Stimulated activated CD4-positive, alpha-beta T cell treated with anti-CD3 and anti-CD28 coated beads, TNF-alpha, amount 100 ng/mL, for 24 hours (primary cell): ENCODE measurements around the gene STN1.
"Not testable (repeated sequence)": the region's sequence is repeated elsewhere in the genome, so short reads cannot be mapped to it uniquely, and the experiment has no call there.

ENCODE experiments used
- DNase-seq, 3 experiments: peaks; one replicate each; pipeline ENCODE4 v3.0.0-alpha.2; 2020; ENCODE audit warnings: low read depth in 3 of 3

Gene STN1

DNA sequence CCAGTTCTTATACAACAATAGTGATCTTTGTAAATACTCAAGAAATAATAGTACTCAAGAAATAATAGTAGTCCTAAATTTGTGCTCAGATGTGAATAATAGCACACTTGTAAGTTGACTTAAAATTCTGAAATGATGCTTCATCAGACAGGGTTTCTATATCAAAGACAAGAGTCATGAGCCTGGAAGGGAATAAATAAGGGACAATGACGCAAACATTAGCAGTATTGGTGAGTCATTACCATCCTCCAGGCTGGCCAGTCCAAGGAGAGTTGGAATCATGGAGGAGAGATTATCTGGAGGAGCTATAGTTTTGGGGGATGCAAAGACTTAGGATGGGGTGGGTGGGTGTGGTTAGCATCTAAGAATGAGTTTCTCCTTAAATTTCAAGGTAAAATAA is 56.5 kb downstream of the STN1 start:
- DNase-seq: no peak

DNA sequence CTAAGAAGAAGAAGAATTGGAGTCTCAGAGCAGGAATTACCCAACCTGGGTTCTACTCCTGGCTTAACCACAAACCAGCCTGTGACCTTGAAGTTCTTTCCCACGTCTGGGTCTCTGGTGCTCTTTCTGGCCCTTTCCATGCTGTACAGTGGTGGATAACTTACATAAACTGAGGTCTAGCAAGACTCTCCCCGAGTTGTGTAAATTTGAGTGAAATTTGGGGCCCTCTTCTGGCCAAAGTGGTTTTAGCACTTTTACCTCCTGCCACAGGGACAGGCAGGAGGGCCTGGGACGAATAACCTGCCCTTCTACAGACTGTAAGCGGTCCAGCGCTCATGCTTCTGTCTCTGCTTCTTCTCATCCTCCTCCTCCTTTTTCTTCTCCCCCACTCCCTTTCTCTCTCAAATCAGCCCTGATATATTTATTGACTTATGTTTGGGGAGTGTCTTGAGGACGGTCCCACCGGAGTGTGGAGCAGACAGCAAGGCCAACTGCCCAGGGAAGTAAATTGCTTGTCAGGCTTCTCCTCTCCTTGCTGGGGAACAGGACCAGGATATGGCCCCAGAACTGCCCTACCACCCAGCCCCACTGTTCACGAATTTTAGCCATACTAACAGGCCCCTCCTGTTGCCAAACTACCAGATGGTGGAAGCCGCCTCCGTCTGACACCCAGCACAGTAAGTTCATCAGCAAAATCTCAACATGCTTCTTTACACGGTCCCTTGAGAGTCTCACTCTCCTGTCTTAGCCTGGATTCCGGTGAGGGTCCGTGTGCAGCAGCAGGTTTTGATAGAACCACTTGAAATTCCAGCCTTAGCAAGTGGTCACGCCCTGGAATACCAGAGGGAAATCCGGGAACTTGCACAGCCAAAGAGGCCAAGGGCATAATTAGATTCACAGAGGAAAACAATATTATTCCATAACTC is 58.6 kb downstream of the STN1 start:
- peak in 2 of 3 experiments; percentile 24 to 37 for DNase-seq

DNA sequence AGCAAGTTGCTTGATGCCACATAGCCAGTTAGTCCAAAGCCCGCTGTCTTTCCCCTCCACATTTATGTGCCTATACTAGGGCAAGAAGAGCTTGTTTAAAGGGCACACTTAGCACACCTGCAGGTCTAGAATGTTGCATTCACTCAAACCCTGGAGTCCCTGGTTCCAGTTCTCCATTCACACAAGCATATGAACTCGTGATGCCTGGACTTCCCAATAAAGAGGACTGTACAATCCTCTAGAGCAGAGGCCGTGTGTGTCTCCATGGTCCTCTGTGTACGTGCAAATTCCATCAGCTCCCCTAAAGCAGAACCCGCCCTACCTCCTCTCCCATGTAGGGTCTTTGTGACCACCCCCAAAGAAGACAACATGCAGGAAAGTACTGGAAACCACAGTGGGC is 59.6 kb downstream of the STN1 start:
- no peak for DNase-seq

GRCh38 chr10:103856797-103857170 is 61.2 kb downstream of the STN1 start:
- no peak for DNase-seq

DNA sequence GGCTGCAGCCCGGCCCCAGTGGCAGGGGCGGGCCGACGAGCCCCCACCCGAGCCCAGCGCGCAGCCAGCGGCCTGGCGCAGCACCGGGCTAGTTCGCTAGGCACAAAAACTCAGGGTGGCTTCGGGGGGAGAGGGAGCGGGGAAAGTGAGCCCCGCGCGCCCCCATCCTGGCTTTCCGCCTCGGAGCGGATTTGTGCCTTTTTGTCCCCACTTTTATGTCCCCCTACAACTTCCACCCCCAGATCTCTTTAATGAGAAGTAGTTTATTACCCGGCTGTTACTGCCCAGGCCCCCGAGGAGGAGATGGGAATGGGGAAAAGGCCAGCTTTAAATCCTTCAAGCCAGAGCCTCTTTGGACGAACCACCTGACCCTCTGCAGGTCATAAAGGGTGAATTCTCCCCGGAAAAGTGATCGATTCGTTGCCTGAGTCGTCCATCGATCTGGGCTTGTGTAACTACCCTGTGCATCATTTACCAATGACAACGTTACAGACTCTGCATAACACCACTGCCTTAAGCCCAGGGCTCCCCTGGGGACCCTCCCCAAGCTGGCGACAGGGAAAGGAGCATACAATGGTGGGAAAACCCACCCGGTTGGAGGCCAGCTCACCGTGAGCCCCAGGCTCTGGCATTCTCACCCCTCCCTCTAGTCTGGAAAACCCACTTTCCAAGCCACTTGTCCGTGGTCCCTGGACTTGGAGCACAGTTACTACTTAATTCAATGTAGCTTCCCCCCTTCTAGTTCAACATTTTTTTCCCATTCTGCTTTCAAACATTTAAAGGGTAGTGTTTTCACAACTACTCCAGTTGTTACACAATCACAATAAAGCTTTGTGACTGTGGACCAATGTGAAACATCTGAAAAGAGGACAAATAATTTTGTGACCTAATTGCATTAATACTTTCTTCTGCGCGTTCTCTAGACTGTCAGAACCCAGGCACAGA is 61.9 kb downstream of the STN1 start:
- no peak for DNase-seq

- DNase-seq: peak in 1 of 3 experiments; percentile 27
These were observed 62.6 kb downstream of the STN1 start, which contains the start of gene SH3PXD2A for GRCh38 chr10:103855424-103855823. TSS of gene SH3PXD2A (minus strand) at chr10:103855576. CDS start at chr10:103855266, 310 bp downstream.

GRCh38 chr10:103854686-103855391 is 63.1 kb downstream of the STN1 start:
- DNase-seq: no peak

DNA sequence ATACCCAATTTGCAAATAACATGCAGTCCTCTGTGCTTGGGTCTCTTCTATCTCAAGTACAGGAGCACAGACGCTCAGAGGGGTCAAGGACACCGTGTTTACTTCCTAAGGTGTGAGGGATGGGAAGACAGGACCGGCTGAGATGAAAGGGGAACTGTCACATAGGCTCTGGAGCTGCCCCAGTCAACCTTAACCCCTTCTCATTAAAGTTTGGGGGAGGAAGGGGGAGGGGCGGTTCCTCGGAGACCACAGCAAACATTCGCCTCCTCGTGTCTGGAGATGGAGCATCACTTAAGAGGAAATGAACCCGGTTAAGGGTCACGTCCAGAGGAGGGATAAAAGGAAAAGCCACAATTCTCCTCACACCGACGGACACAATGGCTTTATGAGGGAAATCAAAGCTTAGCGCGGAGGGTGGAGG is 63.7 kb downstream of the STN1 start:
- DNase-seq: no peak

- DNase-seq: no peak
These were observed 64.3 kb downstream of the STN1 start for GRCh38 chr10:103853428-103854264.

DNA sequence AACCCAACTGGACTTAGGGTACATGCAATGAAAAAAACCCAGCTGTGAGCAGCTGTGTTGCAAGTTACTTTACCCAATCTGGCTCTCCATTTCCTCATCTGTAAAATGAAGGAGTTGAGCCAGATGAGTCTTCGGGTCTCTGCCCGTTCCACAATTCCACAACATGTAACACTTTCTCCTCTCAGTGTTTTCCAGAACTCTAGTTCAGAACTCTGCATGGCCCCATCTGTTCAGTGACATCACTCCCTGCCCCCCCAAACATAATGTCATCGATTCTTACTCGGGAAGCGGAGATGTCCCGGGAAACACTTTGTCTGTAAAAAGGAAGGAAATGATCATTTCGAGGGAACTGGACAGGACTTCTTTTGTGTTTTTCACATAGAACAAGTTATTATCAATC is 65.1 kb downstream of the STN1 start:
- DNase-seq: no peak

DNA sequence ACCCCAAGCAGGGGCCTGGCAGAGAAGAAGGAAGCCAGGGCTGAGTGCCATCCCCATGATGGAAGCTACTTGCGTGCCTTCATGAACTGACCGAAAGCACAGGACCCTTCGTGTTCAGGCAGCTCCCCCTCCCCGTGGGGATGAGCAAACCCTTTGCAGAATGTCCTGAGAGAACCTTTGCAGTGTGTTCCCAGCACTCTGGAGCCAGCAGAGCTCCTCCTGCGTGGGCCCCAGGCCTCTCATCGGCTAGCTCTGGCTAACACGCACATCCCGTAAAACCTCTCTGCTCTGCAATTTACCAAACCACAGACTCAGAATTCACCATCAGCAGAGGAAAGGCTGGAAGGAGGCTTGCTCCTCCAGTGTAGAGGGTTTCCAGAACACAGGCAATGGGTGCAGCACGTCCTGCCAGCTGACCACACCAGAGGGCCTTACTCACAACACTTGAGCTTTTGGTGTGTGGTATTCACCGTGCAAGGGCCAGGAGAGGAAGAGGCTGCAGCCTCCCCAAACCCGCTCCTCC is 65.7 kb downstream of the STN1 start:
- DNase-seq: no peak

DNA sequence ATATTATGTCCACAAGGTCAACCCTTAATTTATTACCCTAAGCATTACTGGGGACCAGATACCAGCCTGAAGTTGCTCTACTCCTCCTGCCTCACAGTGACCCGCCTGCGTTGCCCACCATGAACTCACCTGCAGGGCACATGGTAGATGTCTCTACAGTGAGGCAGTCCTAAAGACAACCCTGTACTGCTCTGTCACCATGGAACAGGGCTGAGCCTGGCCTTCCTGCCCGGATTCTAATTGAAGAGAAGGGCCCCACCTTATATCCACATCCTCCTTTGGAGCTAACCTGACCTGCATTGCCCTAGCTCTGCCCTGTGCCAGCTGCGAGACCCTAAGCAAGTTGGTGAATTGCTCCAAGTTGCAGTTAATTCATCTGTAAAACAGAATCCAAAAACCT is 66.7 kb downstream of the STN1 start:
- no peak for DNase-seq

GRCh38 chr10:103850572-103850895 is 67.5 kb downstream of the STN1 start:
- DNase-seq: no peak

- no peak for DNase-seq
These were observed 68.0 kb downstream of the STN1 start for GRCh38 chr10:103849880-103850571.

DNA sequence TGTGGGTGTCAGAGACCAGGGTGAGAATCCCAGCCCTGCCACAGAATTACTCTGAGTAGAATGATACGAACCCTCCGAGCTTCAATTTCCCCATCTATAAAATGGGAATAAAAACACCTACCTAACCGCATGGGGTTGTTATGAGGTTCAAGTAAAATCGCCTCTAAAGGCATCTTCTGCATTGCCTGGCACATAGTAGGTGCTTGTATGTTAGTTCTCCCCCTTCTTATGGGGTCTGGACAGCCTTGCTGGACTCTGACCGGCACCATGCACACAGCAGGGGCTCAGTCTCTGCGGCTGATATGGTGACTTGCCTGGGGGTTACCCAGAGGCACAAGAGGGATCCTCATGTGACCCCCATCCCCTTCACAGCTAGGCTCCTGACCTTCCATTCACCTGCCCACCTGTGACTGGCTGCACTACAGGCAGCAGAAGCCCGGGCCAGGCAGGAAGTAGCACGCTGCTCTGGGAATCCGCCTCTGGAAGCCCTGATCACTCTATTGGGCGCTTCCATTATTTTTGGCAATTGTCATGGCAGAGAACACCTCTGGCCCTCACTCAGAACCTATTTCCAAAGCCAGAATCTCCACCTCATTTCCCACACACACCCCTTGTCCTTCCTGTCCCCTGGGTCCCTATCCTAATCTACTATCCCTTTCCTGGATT is 68.6 kb downstream of the STN1 start:
- no peak for DNase-seq

GRCh38 chr10:103847909-103848468 is 70.0 kb downstream of the STN1 start:
- DNase-seq: no peak

- no peak for DNase-seq
These were observed 70.6 kb downstream of the STN1 start for GRCh38 chr10:103847346-103847745.

DNA sequence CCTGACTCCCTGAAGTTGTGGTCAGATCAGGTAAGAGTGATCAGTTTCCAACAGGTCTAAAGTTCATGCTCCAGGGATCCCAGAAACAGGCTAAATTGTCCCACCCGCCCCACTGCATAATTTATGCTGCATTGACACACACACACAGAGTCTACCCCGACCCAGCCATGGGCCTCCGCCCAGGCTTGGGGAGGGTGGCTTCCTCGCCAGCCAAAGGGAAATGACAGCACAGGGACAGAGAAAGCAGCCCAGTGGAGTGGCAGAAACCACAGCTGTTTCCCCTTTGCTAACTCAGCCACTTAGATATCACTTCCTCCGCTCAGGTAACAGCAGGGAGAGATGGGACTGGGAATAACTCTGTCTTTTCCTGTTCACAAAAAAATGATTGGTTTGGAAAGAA is 72.0 kb downstream of the STN1 start:
- DNase-seq: peak in 1 of 3 experiments; percentile 25

GRCh38 chr10:103845346-103845745 is 72.6 kb downstream of the STN1 start:
- DNase-seq: not testable (repeated sequence)
